ENCODE measurements around the gene DOCK6.

GRCh38 chr19:11182994-11183393 is 79.3 kb downstream of the DOCK6 start:
- TF ChIP-seq, protein P1, sequence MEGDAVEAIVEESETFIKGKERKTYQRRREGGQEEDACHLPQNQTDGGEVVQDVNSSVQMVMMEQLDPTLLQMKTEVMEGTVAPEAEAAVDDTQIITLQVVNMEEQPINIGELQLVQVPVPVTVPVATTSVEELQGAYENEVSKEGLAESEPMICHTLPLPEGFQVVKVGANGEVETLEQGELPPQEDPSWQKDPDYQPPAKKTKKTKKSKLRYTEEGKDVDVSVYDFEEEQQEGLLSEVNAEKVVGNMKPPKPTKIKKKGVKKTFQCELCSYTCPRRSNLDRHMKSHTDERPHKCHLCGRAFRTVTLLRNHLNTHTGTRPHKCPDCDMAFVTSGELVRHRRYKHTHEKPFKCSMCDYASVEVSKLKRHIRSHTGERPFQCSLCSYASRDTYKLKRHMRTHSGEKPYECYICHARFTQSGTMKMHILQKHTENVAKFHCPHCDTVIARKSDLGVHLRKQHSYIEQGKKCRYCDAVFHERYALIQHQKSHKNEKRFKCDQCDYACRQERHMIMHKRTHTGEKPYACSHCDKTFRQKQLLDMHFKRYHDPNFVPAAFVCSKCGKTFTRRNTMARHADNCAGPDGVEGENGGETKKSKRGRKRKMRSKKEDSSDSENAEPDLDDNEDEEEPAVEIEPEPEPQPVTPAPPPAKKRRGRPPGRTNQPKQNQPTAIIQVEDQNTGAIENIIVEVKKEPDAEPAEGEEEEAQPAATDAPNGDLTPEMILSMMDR (tag by site-specific recombination; IDR thresholded peaks at IDR 0.05), result no peak
- TF ChIP-seq ZNF704 (tag by site-specific recombination; IDR thresholded peaks at IDR 0.05) (no peak), ZNF513 (tag by site-specific recombination; IDR thresholded peaks at IDR 0.05) (no peak), ZNF24 (tag by site-specific recombination; IDR thresholded peaks at IDR 0.05) (no peak), YY1 (tag by site-specific recombination; IDR thresholded peaks at IDR 0.05) (no peak), ZNF768 (tag by site-specific recombination; IDR thresholded peaks at IDR 0.05) (no peak), GLIS2 (tag by site-specific recombination; IDR thresholded peaks at IDR 0.05) (no peak), ZBTB21 (tag by site-specific recombination; IDR thresholded peaks at IDR 0.05) (no peak), ZNF548 (tag by site-specific recombination; IDR thresholded peaks at IDR 0.05) (no peak), ZNF777 (tag by site-specific recombination; IDR thresholded peaks at IDR 0.05; ENCODE audit: borderline replicate concordance) (no peak)
- TF ChIP-seq, protein P2, sequence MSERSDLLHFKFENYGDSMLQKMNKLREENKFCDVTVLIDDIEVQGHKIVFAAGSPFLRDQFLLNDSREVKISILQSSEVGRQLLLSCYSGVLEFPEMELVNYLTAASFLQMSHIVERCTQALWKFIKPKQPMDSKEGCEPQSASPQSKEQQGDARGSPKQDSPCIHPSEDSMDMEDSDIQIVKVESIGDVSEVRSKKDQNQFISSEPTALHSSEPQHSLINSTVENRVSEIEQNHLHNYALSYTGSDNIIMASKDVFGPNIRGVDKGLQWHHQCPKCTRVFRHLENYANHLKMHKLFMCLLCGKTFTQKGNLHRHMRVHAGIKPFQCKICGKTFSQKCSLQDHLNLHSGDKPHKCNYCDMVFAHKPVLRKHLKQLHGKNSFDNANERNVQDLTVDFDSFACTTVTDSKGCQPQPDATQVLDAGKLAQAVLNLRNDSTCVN (tag by site-specific recombination; optimal IDR thresholded peaks at IDR 0.05), result no peak
- TF ChIP-seq, protein P3, sequence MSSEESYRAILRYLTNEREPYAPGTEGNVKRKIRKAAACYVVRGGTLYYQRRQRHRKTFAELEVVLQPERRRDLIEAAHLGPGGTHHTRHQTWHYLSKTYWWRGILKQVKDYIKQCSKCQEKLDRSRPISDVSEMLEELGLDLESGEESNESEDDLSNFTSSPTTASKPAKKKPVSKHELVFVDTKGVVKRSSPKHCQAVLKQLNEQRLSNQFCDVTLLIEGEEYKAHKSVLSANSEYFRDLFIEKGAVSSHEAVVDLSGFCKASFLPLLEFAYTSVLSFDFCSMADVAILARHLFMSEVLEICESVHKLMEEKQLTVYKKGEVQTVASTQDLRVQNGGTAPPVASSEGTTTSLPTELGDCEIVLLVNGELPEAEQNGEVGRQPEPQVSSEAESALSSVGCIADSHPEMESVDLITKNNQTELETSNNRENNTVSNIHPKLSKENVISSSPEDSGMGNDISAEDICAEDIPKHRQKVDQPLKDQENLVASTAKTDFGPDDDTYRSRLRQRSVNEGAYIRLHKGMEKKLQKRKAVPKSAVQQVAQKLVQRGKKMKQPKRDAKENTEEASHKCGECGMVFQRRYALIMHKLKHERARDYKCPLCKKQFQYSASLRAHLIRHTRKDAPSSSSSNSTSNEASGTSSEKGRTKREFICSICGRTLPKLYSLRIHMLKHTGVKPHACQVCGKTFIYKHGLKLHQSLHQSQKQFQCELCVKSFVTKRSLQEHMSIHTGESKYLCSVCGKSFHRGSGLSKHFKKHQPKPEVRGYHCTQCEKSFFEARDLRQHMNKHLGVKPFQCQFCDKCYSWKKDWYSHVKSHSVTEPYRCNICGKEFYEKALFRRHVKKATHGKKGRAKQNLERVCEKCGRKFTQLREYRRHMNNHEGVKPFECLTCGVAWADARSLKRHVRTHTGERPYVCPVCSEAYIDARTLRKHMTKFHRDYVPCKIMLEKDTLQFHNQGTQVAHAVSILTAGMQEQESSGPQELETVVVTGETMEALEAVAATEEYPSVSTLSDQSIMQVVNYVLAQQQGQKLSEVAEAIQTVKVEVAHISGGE (tag by site-specific recombination; conservative IDR thresholded peaks at IDR 0.05; ENCODE audit: low read depth), result no peak
